Cardiac muscle cell (in vitro differentiated cells and primary cell): Measurements from ENCODE around the gene MBD5. TPM values are rescaled to one million over a fixed set of nuclear protein-coding genes. Genes with fewer than 3 reads are reported as not detected.

Experiments
- DNase-seq, 2 donors: peaks; one replicate each; pipeline versions ENCODE4 v3.0.0 to v3.0.0-alpha.2; 2010 to 2017; ENCODE audit warnings: low read depth in 1 of 2, low spot score in 1 of 2
- H3K27ac ChIP-seq: fragments of 200-600 bp; sonication (generic); 2 replicates; pipeline ENCODE4 v1.5.1; 2016
- H3K27me3 ChIP-seq: fragments of 200-600 bp; sonication (generic); 2 replicates; pipeline ENCODE4 v1.6.0; 2016; ENCODE audit warnings: control low read depth
- H3K36me3 ChIP-seq: fragments of 200-600 bp; sonication (generic); 2 replicates; pipeline ENCODE4 v1.5.1; 2016; ENCODE audit warnings: control low read depth
- H3K4me1 ChIP-seq: fragments of 200-600 bp; sonication (generic); 2 replicates; pipeline ENCODE4 v1.8.1; 2017; ENCODE audit warnings: low read depth, mild to moderate bottlenecking, mixed run types
- H3K4me3 ChIP-seq: fragments of 200-600 bp; sonication (generic); 2 replicates; pipeline ENCODE4 v1.5.1; 2016; ENCODE audit warnings: mild to moderate bottlenecking
- H3K9me3 ChIP-seq: fragments of 200-600 bp; sonication (generic); 2 replicates; pipeline ENCODE4 v1.5.1; 2017; ENCODE audit warnings: low read depth, mild to moderate bottlenecking, control low read depth
- CTCF ChIP-seq: IDR thresholded peaks from 2 replicates; pipeline ENCODE4 v1.5.1; 2012; ENCODE audit warnings: low read depth, mild to moderate bottlenecking, low read length
- polyA plus RNA-seq: library from polyadenylated mRNA; unstranded; fragments of >200 nt; fragmentation: Nextera tagmentation; extraction: Ambion mirVana; gene quantifications from 2 replicates; pipeline ENCODE4 v1.2.1, GENCODE V29; 2016
- total RNA-seq: library from RNA; depleted of rRNA; stranded (reverse); fragments of >200 nt; gene quantifications from 2 replicates; pipeline ENCODE4 v1.2.3, GENCODE V29; 2016

MBD5 gene
- total and polyA plus RNA-seq, 2 experiments from 2014 or later, result 44.5 to 45.6 TPM

- DNase-seq, result no peak
- Histone ChIP-seq H3K36me3 (no peaks in the 10 kb centered on the region), H3K27me3 (no peaks in the 10 kb centered on the region), H3K27ac (no peak overlapping the region), H3K4me3 (no peak overlapping the region), H3K9me3 (no peaks in the 10 kb centered on the region), H3K4me1 (peaks cover 12% of the 10 kb centered on the region)
- TF ChIP-seq CTCF, result no peak
Observed at GRCh38 chr2:148042219-148042618, 21.3 kb downstream of the MBD5 start.

GRCh38 chr2:148044322-148044721 is 23.4 kb downstream of the MBD5 start:
- H3K27me3 ChIP-seq, result no peaks in the 10 kb centered on the region
- no peak overlapping the region for H3K27ac ChIP-seq
- TF ChIP-seq CTCF, result no peak
- H3K4me1 ChIP-seq, result peaks cover 6% of the 10 kb centered on the region
- no peaks in the 10 kb centered on the region for H3K9me3 ChIP-seq
- DNase-seq, result no peak
- no peak overlapping the region for H3K4me3 ChIP-seq
- H3K36me3 ChIP-seq, result no peaks in the 10 kb centered on the region

- H3K36me3 ChIP-seq, result no peaks in the 10 kb centered on the region
- no peak for TF ChIP-seq CTCF
- no peaks in the 10 kb centered on the region for H3K27me3 ChIP-seq
- no peak for DNase-seq
- peaks cover 4% of the 10 kb centered on the region for H3K4me1 ChIP-seq
- H3K27ac ChIP-seq, result no peak overlapping the region
- H3K4me3 ChIP-seq, result no peak overlapping the region
- H3K9me3 ChIP-seq, result no peaks in the 10 kb centered on the region
Observed at GRCh38 chr2:148046802-148047201, 25.9 kb downstream of the MBD5 start.

- TF ChIP-seq CTCF, result no peak
- DNase-seq, result peak in 1 of 2 donors; percentile 18
- no peak overlapping the region for H3K27ac ChIP-seq
Observed at GRCh38 chr2:148048475-148049221, 27.8 kb downstream of the MBD5 start.

GRCh38 chr2:148049284-148049683 is 28.4 kb downstream of the MBD5 start:
- Histone ChIP-seq H3K9me3 (no peaks in the 10 kb centered on the region), H3K4me3 (no peak overlapping the region), H3K27ac (no peak overlapping the region), H3K36me3 (no peaks in the 10 kb centered on the region), H3K4me1 (peaks cover 4% of the 10 kb centered on the region), H3K27me3 (no peaks in the 10 kb centered on the region)
- no peak for TF ChIP-seq CTCF
- no peak for DNase-seq

More at GRCh38 chr2:148048475-148049221, 27.8 kb downstream of the MBD5 start:
- Histone ChIP-seq H3K27me3 (no peaks in the 10 kb centered on the region), H3K9me3 (no peaks in the 10 kb centered on the region), H3K4me1 (peaks cover 4% of the 10 kb centered on the region), H3K36me3 (no peaks in the 10 kb centered on the region), H3K4me3 (no peak overlapping the region)
